OCI-LY3 (cell line): Measurements from ENCODE around the gene CDKN2D.

ENCODE experiments used
- CTCF ChIP-seq: fragments of 200-600, 300-600 bp; sonication (generic); IDR thresholded peaks from 2 replicates; pipeline ENCODE4 v1.5.1; 2014; ENCODE audit warnings: antibody characterized with exemption, low read length, low read depth
- EZH2phosphoT487 ChIP-seq: fragments of 200-600 bp; shearing (Covaris generic); IDR thresholded peaks from 2 replicates; pipeline ENCODE4 v1.6.1; 2018; ENCODE audit warnings: antibody characterized with exemption, mixed run types, low read depth

GRCh38 chr19:10543420-10544241 is 25.1 kb downstream of the CDKN2D start, which contains the start of gene ATG4D:
- TF ChIP-seq CTCF (no peak), EZH2phosphoT487 (no peak)
